ENCODE data around the gene SPTBN2.

Gene SPTBN2

GRCh38 chr11:66638177-66639065 lies 90.6 kb downstream of the SPTBN2 start, which contains the start of gene RBM4:
Gene RBM4 (plus strand): TSS chr11:66638703. CDS start chr11:66639712, 1,009 bp downstream.
- peak; percentile 94 for DNase-seq (ENCODE audit: low read depth)

GRCh38 chr11:66637557-66638176 lies 91.3 kb downstream of the SPTBN2 start:
- DNase-seq (ENCODE audit: low read depth): no peak

GRCh38 chr11:66636411-66636810 lies 92.6 kb downstream of the SPTBN2 start:
- no peak for DNase-seq (ENCODE audit: low read depth)
